Stimulated activated CD4-positive, alpha-beta T cell treated with anti-CD3 and anti-CD28 coated beads, Interleukin-4, amount 100 ng/mL, for 48 hours (primary cell): ENCODE measurements around the gene VPS35L.

Experiments
- DNase-seq, 2 donors: peaks; one replicate each; pipeline ENCODE4 v3.0.0-alpha.2; 2020; ENCODE audit warnings: low read depth in 2 of 2

VPS35L gene

GRCh38 chr16:19595043-19595767 is 39.7 kb downstream of the VPS35L start:
- DNase-seq: no peak

GRCh38 chr16:19598805-19599510 is 43.5 kb downstream of the VPS35L start:
- DNase-seq: no peak

- DNase-seq: no peak
Measured at GRCh38 chr16:19599968-19600716, 44.6 kb downstream of the VPS35L start.

- DNase-seq: peak; percentile 6 to 9
Measured at GRCh38 chr16:19601083-19601976, 45.8 kb downstream of the VPS35L start.

- DNase-seq: no peak
Measured at GRCh38 chr16:19604911-19605310, 49.4 kb downstream of the VPS35L start.

- DNase-seq: no peak
Measured at GRCh38 chr16:19605701-19606100, 50.2 kb downstream of the VPS35L start.

GRCh38 chr16:19607616-19608280 is 52.2 kb downstream of the VPS35L start:
- DNase-seq: no peak

GRCh38 chr16:19609359-19609758 is 53.9 kb downstream of the VPS35L start:
- no peak for DNase-seq

GRCh38 chr16:19610200-19610599 is 54.7 kb downstream of the VPS35L start:
- no peak for DNase-seq

- no peak for DNase-seq
Measured at GRCh38 chr16:19613834-19614233, 58.3 kb downstream of the VPS35L start.

GRCh38 chr16:19616241-19616640 is 60.7 kb downstream of the VPS35L start:
- DNase-seq: no peak

- no peak for DNase-seq
Measured at GRCh38 chr16:19618876-19619275, 63.4 kb downstream of the VPS35L start.

- DNase-seq: no peak
Measured at GRCh38 chr16:19621445-19621844, 65.9 kb downstream of the VPS35L start.

- DNase-seq: no peak
Measured at GRCh38 chr16:19625039-19625438, 69.5 kb downstream of the VPS35L start.

GRCh38 chr16:19636436-19637267 is 81.1 kb downstream of the VPS35L start:
- no peak for DNase-seq

- DNase-seq: no peak
Measured at GRCh38 chr16:19639986-19640421, 84.5 kb downstream of the VPS35L start.

GRCh38 chr16:19642501-19642900 is 87.0 kb downstream of the VPS35L start:
- no peak for DNase-seq

GRCh38 chr16:19644877-19645276 is 89.4 kb downstream of the VPS35L start:
- no peak for DNase-seq

- no peak for DNase-seq
Measured at GRCh38 chr16:19645557-19645981, 90.1 kb downstream of the VPS35L start.

- DNase-seq: no peak
Measured at GRCh38 chr16:19649980-19650379, 94.5 kb downstream of the VPS35L start.
